ENCODE data around the gene MIB2. TPM values are rescaled to one million over a fixed set of nuclear protein-coding genes. Genes with fewer than 3 reads are reported as not detected.
"Not testable (repeated sequence)": the region's sequence is repeated elsewhere in the genome, so short reads cannot be mapped to it uniquely, and the experiment has no call there.

Gene MIB2
- total and polyA plus RNA-seq, 2 donors (not counting 1 experiment from before 2014, with no cell fraction given) = 94.0 to 95.9 TPM

DNA sequence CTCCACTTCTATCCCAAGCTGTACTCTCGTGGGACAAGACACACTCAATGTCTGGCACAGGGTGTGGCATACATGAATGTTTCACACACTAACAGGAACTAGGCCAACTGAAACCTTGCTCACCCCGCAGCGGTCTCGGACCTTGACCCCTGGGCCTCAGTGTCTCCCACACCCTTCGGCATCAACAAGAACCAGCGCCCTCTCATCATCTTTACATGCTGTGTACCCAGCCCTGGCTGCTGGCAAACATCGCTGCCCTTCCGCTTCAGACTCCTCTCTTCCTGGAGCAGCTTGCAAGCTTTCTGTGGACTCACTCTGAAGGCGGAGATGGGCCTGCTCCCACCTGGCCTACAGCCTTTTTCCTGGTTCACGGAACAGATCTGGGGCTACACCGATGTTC lies 33.0 kb downstream of the MIB2 start:
- ATAC-seq (ENCODE audit: low read depth); POLR2A ChIA-PET; CTCF ChIA-PET; H3K4me3 Mint-ChIP-seq; DNase-seq; H3K9me3 ChIP-seq (ENCODE audit: control extremely low read depth in 1 of 3, control insufficient read depth in 2 of 3, insufficient read depth in 1 of 3, low read length in 2 of 3); H4K20me1 ChIP-seq (ENCODE audit: control insufficient read depth, insufficient read depth, low read length, poor library complexity, severe bottlenecking); H3K9me3 Mint-ChIP-seq (ENCODE audit: insufficient read depth); H3K4me3 ChIP-seq (ENCODE audit: control extremely low read depth in 1 of 5, extremely low read depth in 1 of 5, insufficient read depth in 1 of 5, low read depth in 2 of 5, low read length in 4 of 5); H2AFZ ChIP-seq (ENCODE audit: insufficient read depth, low read depth, low read length, poor library complexity, severe bottlenecking); H3K27me3 Mint-ChIP-seq; H3K9ac ChIP-seq (ENCODE audit: low read length); H3K27ac ChIP-seq (ENCODE audit: low read length in 2 of 2); H3K4me2 ChIP-seq (replicated peaks; ENCODE audit: low read depth, low read length, poor library complexity, severe bottlenecking); intact Hi-C loops (cut with micrococcal nuclease); H3K27ac Mint-ChIP-seq; H3K4me1 ChIP-seq (ENCODE audit: control insufficient read depth in 2 of 2, insufficient read depth in 2 of 2, low read length in 2 of 2); H3K4me1 Mint-ChIP-seq; H3K79me2 ChIP-seq (ENCODE audit: control insufficient read depth, insufficient read depth, low read length); H3K27me3 ChIP-seq (replicated peaks in 1 of 4; ENCODE audit: control extremely low read depth in 1 of 4, control insufficient read depth in 3 of 4, insufficient read depth in 4 of 4, low read length in 3 of 4): not testable (repeated sequence)
- WGBS (ENCODE audit: insufficient coverage) = 97% methylated on average over 10 of the region's 11 CpGs
- peaks cover 4 to 38% of the 10 kb centered on the region in 2 experiments for H3K36me3 ChIP-seq (replicated peaks in 1 of 2; ENCODE audit: control extremely low read depth in 1 of 2, control insufficient read depth in 1 of 2, extremely low read depth in 1 of 2, insufficient read depth in 2 of 2, low read length in 1 of 2)

DNA sequence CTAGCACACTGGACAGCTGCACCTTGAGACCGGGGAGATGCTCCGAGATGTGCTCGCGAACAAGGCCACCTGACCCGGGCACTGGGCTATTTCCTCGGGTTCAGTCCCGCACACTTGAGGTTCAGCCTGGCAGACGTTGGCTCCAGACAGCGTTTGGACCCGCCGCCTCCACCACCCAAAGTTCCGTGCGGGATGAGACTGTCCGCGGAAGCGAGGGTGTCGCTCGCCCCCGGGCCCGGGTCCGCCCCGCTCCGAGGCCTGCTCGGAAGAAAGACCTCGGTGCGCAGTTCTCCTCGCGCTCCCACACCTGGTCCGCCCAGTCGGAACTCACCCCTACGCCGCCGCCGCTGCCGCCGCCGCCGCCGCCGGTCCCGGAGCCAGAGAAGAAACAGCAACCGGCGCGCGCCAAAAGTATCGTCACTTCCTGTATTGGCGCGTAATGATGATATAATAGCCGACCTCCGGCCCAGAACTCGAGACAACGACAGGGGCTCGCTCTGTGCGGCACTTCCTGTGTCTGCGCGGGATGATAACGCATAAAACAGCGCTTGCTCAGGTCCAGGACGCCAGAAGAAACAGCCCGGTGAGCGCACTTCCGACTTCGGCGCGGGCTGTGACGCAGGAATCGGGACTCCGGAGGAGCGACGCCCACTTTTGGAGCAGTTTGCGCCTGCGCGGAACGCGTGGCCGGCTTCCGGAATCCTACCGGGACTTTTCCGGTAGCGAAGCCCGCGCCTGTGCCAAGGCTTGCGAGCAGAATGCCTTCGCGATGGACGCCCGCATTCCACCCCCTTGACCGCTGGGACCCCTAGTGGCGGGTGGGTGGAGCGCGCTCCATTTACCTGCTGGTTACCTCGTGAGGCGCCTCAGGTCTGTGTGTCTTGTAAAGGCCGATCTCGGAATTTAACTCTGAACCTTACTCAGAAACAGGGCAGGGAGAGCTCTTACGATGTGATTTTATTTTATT lies 43.6 kb downstream of the MIB2 start, which contains the start of gene CDK11B:
TSS of gene CDK11B (minus strand) at position 422 of the 967 bp plus-strand sequence. CDS start 1,519 bp downstream, outside the sequence.
- Mint-ChIP-seq H3K27ac (peak within 1 kb of the TSS; percentile 100), H3K4me3 (peak within 1 kb of the TSS; percentile 96)
- H2AFZ ChIP-seq (ENCODE audit: insufficient read depth, low read depth, low read length, poor library complexity, severe bottlenecking) = peak within 1 kb of the TSS; percentile 84
- peak within 1 kb of the TSS; percentile 94 for H3K9ac ChIP-seq (ENCODE audit: low read length)
- peak; percentile 99 for DNase-seq
- peak; percentile 86 for ATAC-seq (ENCODE audit: low read depth)
- peak within 1 kb of the TSS; percentile 98 to 99 for H3K27ac ChIP-seq (ENCODE audit: low read length in 2 of 2)
- peak within 1 kb of the TSS; percentile 54 for H3K4me2 ChIP-seq (replicated peaks; ENCODE audit: low read depth, low read length, poor library complexity, severe bottlenecking)
- WGBS (ENCODE audit: insufficient coverage) = under 1% methylated on average over 54 of the region's 96 CpGs
- POLR2A ChIA-PET; H3K27me3 Mint-ChIP-seq; H3K4me1 ChIP-seq (ENCODE audit: control insufficient read depth in 2 of 2, insufficient read depth in 2 of 2, low read length in 2 of 2); H3K9me3 ChIP-seq (ENCODE audit: control extremely low read depth in 1 of 3, control insufficient read depth in 2 of 3, insufficient read depth in 1 of 3, low read length in 2 of 3); H3K9me3 Mint-ChIP-seq (ENCODE audit: insufficient read depth); H3K27me3 ChIP-seq (replicated peaks in 1 of 4; ENCODE audit: control extremely low read depth in 1 of 4, control insufficient read depth in 3 of 4, insufficient read depth in 4 of 4, low read length in 3 of 4); H3K4me1 Mint-ChIP-seq: not testable (repeated sequence)
- H3K36me3 ChIP-seq (replicated peaks in 1 of 2; ENCODE audit: control extremely low read depth in 1 of 2, control insufficient read depth in 1 of 2, extremely low read depth in 1 of 2, insufficient read depth in 2 of 2, low read length in 1 of 2) = peaks cover 0 to 21% of the 10 kb centered on the region in 2 experiments
- intact Hi-C loops (cut with micrococcal nuclease) = loop anchor here (10.0 kb wide), 1 partner anchor 84 kb away; the partner anchor contains the start of gene SSU72
- TF ChIP-seq, protein P1, sequence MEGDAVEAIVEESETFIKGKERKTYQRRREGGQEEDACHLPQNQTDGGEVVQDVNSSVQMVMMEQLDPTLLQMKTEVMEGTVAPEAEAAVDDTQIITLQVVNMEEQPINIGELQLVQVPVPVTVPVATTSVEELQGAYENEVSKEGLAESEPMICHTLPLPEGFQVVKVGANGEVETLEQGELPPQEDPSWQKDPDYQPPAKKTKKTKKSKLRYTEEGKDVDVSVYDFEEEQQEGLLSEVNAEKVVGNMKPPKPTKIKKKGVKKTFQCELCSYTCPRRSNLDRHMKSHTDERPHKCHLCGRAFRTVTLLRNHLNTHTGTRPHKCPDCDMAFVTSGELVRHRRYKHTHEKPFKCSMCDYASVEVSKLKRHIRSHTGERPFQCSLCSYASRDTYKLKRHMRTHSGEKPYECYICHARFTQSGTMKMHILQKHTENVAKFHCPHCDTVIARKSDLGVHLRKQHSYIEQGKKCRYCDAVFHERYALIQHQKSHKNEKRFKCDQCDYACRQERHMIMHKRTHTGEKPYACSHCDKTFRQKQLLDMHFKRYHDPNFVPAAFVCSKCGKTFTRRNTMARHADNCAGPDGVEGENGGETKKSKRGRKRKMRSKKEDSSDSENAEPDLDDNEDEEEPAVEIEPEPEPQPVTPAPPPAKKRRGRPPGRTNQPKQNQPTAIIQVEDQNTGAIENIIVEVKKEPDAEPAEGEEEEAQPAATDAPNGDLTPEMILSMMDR (IDR thresholded peaks at IDR 0.05) = peak; percentile 45
- H4K20me1 ChIP-seq (ENCODE audit: control insufficient read depth, insufficient read depth, low read length, poor library complexity, severe bottlenecking) = peaks cover 16% of the 10 kb centered on the region
- CTCF ChIA-PET = interaction anchor here (0.6 kb wide), 1 partner anchor 20 kb away, joined by 3 read pairs; no protein-coding TSS in a partner anchor
- H3K4me3 ChIP-seq (ENCODE audit: control extremely low read depth in 1 of 5, extremely low read depth in 1 of 5, insufficient read depth in 1 of 5, low read depth in 2 of 5, low read length in 4 of 5) = peak within 1 kb of the TSS; percentile 47 to 82 (median 78)
- H3K79me2 ChIP-seq (ENCODE audit: control insufficient read depth, insufficient read depth, low read length) = peaks cover 23% of the 10 kb centered on the region

DNA sequence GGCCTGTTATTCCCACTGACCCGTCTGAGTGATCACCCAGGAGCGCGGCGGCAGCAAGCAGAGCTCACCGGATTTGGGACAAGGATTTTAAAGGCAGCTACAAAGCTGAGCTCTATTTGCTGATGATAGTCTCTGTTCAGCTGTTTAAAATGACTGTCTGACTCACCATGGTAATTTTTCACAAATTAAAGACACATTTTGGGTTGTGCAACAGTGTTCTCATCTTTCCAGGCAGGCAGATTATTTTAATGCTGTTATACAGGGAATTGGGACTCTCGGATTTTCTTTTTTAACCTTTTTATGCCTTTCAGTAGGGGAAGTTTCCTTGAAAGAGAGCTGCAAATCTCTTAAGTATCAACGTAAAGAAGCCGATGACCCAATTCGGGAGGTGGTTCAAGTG lies 47.1 kb downstream of the MIB2 start:
- H3K27ac ChIP-seq (ENCODE audit: low read length in 2 of 2); POLR2A ChIA-PET; H3K4me3 Mint-ChIP-seq; H3K4me3 ChIP-seq (ENCODE audit: control extremely low read depth in 1 of 5, extremely low read depth in 1 of 5, insufficient read depth in 1 of 5, low read depth in 2 of 5, low read length in 4 of 5); H3K27me3 Mint-ChIP-seq; H4K20me1 ChIP-seq (ENCODE audit: control insufficient read depth, insufficient read depth, low read length, poor library complexity, severe bottlenecking); H3K9me3 Mint-ChIP-seq (ENCODE audit: insufficient read depth); H3K9me3 ChIP-seq (ENCODE audit: control extremely low read depth in 1 of 3, control insufficient read depth in 2 of 3, insufficient read depth in 1 of 3, low read length in 2 of 3); ATAC-seq (ENCODE audit: low read depth); H3K27me3 ChIP-seq (replicated peaks in 1 of 4; ENCODE audit: control extremely low read depth in 1 of 4, control insufficient read depth in 3 of 4, insufficient read depth in 4 of 4, low read length in 3 of 4); H3K9ac ChIP-seq (ENCODE audit: low read length); intact Hi-C loops (cut with micrococcal nuclease); H3K4me1 ChIP-seq (ENCODE audit: control insufficient read depth in 2 of 2, insufficient read depth in 2 of 2, low read length in 2 of 2); H3K27ac Mint-ChIP-seq; H2AFZ ChIP-seq (ENCODE audit: insufficient read depth, low read depth, low read length, poor library complexity, severe bottlenecking); H3K4me1 Mint-ChIP-seq; DNase-seq; H3K4me2 ChIP-seq (replicated peaks; ENCODE audit: low read depth, low read length, poor library complexity, severe bottlenecking): not testable (repeated sequence)
- H3K36me3 ChIP-seq (replicated peaks in 1 of 2; ENCODE audit: control extremely low read depth in 1 of 2, control insufficient read depth in 1 of 2, extremely low read depth in 1 of 2, insufficient read depth in 2 of 2, low read length in 1 of 2) = peaks cover 0 to 19% of the 10 kb centered on the region in 2 experiments
- 100% methylated on average over 2 of the region's 9 CpGs for WGBS (ENCODE audit: insufficient coverage)
- H3K79me2 ChIP-seq (ENCODE audit: control insufficient read depth, insufficient read depth, low read length) = peaks cover 12% of the 10 kb centered on the region
- CTCF ChIA-PET = interaction anchor here (0.8 kb wide), 1 partner anchor 247 kb away, joined by 3 read pairs; no protein-coding TSS in a partner anchor

Data from B cell (primary cell).